ENCODE results near the gene WFIKKN2. TPM values are rescaled to one million over a fixed set of nuclear protein-coding genes. Genes with fewer than 3 reads are reported as not detected.
"Not testable (repeated sequence)": the region's sequence is repeated elsewhere in the genome, so short reads cannot be mapped to it uniquely, and the experiment has no call there.

The WFIKKN2 gene, protein sequence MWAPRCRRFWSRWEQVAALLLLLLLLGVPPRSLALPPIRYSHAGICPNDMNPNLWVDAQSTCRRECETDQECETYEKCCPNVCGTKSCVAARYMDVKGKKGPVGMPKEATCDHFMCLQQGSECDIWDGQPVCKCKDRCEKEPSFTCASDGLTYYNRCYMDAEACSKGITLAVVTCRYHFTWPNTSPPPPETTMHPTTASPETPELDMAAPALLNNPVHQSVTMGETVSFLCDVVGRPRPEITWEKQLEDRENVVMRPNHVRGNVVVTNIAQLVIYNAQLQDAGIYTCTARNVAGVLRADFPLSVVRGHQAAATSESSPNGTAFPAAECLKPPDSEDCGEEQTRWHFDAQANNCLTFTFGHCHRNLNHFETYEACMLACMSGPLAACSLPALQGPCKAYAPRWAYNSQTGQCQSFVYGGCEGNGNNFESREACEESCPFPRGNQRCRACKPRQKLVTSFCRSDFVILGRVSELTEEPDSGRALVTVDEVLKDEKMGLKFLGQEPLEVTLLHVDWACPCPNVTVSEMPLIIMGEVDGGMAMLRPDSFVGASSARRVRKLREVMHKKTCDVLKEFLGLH
- 0.59 TPM for total RNA-seq

DNA sequence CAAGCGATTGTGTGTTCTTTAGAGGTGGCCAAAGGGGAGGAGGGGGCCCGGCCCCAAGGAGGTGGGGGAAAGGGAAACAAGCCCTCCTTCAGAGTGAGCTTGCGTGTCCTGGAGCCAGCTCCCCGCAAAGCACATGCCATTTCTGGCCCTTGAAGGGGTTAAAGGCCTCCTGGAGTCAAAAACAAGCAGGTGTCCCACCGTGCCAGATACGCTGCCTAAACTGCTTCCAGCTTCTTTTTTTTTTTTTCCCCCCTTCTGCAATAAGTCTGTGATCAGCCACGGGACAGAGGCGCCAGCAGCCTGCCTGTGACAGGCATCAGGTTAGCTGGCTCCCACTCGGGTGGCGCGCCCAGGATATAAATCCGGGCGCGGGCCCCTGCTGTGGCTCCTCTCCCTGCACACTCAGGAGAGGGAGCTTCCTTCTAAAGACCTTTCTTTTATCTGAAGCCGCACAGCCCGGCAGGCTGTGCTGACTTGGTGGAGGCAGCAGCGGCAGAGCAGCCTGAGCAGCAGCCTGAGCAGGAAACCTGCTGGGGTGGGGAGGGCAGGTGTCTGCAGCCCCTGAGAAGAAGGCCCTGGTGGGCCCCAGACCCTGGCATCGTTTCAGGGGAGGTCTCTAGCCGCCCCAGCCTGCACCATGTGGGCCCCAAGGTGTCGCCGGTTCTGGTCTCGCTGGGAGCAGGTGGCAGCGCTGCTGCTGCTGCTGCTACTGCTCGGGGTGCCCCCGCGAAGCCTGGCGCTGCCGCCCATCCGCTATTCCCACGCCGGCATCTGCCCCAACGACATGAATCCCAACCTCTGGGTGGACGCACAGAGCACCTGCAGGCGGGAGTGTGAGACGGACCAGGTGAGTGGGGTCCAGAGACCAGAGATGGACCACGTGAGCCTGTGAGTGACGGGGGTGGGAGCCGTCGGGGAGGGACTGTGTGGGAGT is at the start of gene WFIKKN2:
Gene WFIKKN2 (plus strand): TSS at position 286 of the 934 bp plus-strand sequence. CDS start 352 bp downstream, at position 638.
- DNase-seq = no peak

- peak; percentile 71 for DNase-seq
These were observed 49.3 kb upstream of the WFIKKN2 start for GRCh38 chr17:50785946-50786570.

GRCh38 chr17:50787106-50787505 is 48.3 kb upstream of the WFIKKN2 start:
- no peak for DNase-seq

GRCh38 chr17:50790618-50791017 is 44.8 kb upstream of the WFIKKN2 start:
- no peak for DNase-seq

DNA sequence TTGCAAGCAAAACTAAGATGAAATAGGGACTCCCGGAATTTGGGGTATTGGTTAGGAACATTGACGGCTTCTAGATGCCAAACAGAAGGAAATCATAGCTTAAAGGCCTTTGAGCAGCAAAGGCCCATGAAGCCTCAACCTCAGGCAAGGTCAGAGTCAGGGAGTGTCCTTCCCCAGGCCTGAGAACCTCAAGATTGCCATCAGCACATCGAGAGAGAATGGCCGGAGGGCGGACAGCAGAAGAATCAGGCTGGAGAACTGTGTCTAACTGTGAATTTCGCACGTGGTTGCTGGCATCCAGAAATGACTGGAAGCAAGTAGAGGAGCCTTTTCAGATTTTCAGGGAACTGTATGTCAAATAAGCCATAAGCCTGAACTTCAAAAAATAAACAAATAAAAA is 43.3 kb upstream of the WFIKKN2 start:
- DNase-seq = no peak

- no peak for DNase-seq
These were observed 42.4 kb upstream of the WFIKKN2 start for GRCh38 chr17:50793007-50793406.

DNA sequence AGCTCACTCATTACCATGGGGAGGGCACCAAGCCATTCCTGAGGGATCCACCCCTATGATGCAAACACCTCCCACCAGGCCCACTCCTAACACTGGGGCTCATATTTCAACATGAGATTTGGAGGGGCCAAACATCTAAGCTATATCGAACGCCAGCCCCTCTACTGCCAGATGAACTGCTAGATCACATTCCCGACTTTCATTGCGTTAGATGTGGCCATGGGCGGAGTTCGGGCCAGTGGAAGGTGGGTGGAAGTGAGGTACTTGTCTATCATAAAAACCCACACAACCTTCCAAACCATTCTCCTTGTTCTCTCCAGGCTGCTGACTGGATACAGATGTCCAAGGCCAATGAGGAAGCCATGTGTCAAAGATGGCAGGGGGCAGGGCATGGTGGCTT is 41.0 kb upstream of the WFIKKN2 start:
- DNase-seq = no peak

GRCh38 chr17:50797135-50797810 is 38.1 kb upstream of the WFIKKN2 start:
- no peak for DNase-seq

GRCh38 chr17:50798424-50799288 is 36.7 kb upstream of the WFIKKN2 start:
- no peak for DNase-seq

DNA sequence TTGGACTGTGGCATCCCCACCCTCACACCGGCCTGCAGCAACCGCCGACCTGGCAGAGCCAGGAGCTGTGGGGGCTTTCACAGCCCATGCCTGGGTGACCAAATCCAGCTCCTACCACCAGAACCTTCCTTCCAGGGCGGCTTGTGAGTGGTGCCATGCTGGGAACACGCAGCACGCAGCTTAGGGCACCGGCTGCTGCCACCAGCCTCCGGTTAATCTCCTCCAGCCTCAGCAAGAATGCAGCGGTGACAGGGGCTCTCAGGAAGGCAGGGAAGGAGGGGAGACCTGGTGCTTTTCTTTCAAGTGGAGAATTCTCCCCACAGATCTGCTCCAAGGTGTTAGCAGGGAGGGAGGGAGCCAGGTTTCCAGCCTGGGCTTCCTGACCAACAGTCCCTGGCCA is 35.8 kb upstream of the WFIKKN2 start:
- no peak for DNase-seq

GRCh38 chr17:50800196-50800700 is 35.1 kb upstream of the WFIKKN2 start:
- DNase-seq = no peak

DNA sequence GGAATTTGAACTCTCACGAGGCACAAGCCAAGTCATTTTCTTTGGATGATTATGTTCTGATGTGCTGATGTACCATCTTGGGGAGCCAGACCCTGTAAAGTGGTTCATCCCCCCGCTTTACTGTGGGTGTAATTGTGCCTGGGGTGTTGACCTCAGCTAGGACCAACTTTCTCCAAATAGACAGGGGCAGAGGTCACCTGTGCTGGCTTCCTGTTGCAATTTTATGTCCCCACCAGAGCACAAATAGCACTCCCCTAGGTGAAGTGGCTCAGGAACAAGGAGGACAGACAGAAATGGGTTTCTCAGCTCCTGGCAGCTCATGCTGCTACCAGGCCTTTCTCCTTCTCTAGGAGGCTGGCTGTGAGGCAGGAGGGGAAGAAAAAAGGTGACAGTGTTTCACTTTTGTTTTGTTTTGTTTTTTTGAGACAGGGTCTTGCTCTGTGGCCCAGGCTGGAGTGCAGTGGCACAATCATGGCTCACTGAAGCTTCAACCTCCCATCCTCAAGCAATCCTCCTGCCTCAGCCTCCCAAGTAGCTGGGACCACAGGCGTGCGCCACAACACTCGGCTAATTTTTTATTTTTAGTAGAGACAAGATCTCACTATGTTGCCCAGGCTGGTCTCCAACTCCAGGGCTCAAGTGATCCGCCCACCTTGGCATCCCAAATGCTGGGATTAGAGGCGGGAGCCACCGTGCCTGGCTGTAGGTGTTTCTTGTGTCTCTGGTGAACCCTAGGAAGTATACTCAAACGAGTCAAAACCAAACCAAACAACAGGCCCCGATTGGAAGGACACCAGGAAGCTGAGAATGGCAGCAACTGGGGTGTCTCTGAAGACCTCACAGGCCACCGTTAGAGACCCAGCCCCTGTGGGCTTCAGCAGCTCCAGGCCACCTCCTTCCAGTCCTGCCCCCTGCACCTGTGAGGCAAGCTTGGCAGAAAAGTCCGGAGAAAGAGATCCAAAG is 32.5 kb upstream of the WFIKKN2 start:
- DNase-seq = no peak

DNA sequence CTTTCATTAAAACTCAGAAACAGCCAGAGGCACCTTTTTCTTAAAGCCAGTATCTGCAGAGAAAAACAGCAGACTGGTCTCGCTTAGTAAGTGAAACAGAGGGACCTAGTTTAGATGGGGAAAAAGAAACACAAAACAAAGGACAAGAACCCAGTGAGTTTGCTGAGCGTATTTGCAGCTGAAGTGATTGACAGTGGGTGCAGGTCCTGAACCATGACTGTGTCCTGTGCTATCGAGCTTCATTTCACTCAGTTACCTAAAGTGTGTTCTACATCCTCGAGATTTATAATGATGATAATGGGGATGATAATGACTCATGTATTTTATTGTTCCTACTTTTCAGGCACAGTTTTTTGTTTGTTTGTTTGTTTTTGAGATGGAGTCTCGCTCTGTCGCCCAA is 31.7 kb upstream of the WFIKKN2 start:
- DNase-seq = no peak

- not testable (repeated sequence) for DNase-seq
These were observed 30.5 kb upstream of the WFIKKN2 start for GRCh38 chr17:50804749-50805475.

GRCh38 chr17:50805486-50805885 is 29.9 kb upstream of the WFIKKN2 start:
- no peak for DNase-seq

DNA sequence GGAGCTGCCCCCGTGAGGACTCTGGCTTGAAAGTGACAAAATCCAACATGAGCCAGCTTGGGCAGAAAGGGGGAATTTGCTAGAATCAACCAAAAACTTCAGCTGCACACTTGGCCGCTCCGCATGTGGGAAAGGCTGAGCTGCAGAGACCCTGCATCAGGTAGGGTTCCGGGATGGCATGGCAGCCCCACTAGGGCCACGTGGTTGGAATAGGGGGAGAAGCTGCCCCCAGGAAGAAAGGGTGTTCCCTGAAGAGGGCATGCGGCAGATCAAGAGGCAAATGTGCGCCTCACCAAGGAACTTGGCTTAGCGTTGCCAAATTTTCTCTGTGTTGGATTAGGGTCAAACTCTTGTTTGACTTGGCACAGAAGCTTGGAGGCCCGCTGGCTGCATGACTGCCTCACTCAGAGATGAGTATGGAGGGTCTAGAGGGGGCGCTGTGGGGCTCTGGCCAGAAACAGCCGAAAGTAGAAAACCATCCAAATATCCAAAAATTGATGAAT is 29.2 kb upstream of the WFIKKN2 start:
- no peak for DNase-seq

DNA sequence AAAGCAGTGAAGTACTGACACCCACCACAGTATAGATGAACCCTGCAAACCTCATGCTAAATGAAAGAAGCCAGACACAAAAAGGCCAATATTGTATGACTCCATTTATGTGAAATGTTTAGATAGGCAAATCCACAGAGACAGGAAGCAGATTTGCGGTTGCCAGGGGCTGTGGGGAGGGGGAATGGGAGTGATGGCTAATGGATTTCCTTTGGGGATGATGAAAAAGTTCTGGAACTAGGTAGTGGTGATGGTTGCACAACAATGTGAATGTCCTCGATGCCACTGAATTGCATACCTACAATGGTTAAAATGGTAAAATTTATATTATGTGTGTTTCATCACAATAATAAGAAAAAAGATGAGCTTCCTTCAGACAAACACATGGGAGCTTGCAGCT is 28.4 kb upstream of the WFIKKN2 start:
- DNase-seq = no peak

GRCh38 chr17:50807675-50808074 is 27.7 kb upstream of the WFIKKN2 start:
- DNase-seq = no peak
